ENCODE data around the gene GPD1.

DNA sequence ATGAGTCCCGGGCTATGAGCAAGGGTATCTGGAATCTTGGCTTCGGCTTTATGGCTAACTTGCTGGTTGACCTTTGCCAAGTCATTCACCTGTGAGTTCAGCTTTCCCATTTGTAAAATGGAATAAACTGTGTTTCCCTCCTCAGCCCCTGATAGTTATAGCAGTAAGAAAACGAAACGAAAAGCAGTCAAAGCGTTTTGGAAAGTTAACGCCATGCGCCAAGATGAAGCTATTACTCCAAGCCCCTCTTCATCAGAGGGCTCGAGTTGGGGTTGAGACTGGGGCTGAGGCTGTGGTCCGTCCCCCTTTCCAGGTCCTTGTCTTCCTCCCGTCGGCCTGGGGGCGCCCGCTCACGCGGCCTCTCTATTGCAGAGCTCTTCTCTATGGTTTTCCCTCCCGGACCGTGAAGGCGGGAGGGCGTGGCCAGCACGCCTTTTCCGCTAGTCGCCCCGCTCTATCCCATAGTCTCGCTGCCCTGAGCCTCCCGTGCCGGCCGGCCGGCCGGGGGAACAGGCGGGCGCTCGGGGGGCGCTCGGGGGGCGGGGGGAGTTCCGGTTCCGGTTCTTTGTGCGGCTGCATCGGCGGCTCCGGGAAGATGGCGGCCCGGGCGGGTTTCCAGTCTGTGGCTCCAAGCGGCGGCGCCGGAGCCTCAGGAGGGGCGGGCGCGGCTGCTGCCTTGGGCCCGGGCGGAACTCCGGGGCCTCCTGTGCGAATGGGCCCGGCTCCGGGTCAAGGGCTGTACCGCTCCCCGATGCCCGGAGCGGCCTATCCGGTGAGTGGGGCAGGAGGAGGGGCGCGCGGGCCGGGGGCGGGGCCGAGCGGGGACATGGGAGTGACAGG lies 18.8 kb upstream of the GPD1 start, which contains the start of gene SMARCD1:
- TF ChIP-seq, protein P1, sequence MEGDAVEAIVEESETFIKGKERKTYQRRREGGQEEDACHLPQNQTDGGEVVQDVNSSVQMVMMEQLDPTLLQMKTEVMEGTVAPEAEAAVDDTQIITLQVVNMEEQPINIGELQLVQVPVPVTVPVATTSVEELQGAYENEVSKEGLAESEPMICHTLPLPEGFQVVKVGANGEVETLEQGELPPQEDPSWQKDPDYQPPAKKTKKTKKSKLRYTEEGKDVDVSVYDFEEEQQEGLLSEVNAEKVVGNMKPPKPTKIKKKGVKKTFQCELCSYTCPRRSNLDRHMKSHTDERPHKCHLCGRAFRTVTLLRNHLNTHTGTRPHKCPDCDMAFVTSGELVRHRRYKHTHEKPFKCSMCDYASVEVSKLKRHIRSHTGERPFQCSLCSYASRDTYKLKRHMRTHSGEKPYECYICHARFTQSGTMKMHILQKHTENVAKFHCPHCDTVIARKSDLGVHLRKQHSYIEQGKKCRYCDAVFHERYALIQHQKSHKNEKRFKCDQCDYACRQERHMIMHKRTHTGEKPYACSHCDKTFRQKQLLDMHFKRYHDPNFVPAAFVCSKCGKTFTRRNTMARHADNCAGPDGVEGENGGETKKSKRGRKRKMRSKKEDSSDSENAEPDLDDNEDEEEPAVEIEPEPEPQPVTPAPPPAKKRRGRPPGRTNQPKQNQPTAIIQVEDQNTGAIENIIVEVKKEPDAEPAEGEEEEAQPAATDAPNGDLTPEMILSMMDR (IDR thresholded peaks at IDR 0.05), result peak in 3 of 6 experiments; percentile 13 to 31 (median 30)
- peak in 1 of 2 donors; percentile 34 for TF ChIP-seq POLR2A (IDR thresholded peaks at IDR 0.05)
